Pancreas (tissue), 10 donors: ENCODE data around the gene RALGAPB. TPM values are rescaled to one million over a fixed set of nuclear protein-coding genes. Genes with fewer than 3 reads are reported as not detected.

ENCODE experiments used
- ATAC-seq, 4 donors: fragments of 200-7000 bp; cut with Tn5 transposase; one replicate each; pipeline versions ENCODE4 v1.8.0 to v1.9.1; 2020; ENCODE audit warnings: mild to moderate bottlenecking in 4 of 4, moderate library complexity in 4 of 4
- DNase-seq, 6 donors: peaks; one replicate each; pipeline ENCODE4 v3.0.0-alpha.2; 2020
- FAIRE-seq: peaks from 2 replicates; lab custom pipeline; 2012; peaks lifted over from hg19 to GRCh38; lab: Jason Lieb, UNC
- H3K27ac ChIP-seq, 4 donors: fragments of 200-600 bp; sonication (generic); 1 replicate in 3 of 4; 2 replicates in 1 of 4; pipeline versions ENCODE4 v1.5.0 to v1.8.0; 2020
- H3K27me3 ChIP-seq, 4 donors: fragments of 200-600 bp; one replicate each; pipeline ENCODE4 v1.8.0; 2021
- H3K36me3 ChIP-seq, 3 donors: fragments of 200-600 bp; sonication (generic) in 1 of 3; one replicate each; pipeline versions ENCODE4 v1.5.0 to v1.8.0; 2020 to 2021
- H3K4me1 ChIP-seq, 3 donors: fragments of 200-600 bp; one replicate each; pipeline ENCODE4 v1.8.0; 2021
- H3K4me3 ChIP-seq, 4 donors: fragments of 200-600 bp; sonication (generic) in 2 of 4; one replicate each; pipeline versions ENCODE4 v1.5.0 to v1.8.0; 2020 to 2021
- H3K9me3 ChIP-seq, 4 donors: fragments of 200-600 bp; one replicate each; pipeline ENCODE4 v1.8.0; 2021
- WGBS, 2 donors: extraction: QIAGEN DNeasy Blood & Tissue Kit; methylation state at CpG; one replicate each; pipeline ENCODE4 v1.1.7; 2013; 5-methylcytosine and 5-hydroxymethylcytosine counted together
- intact Hi-C, 3 donors: fragments of 100-400 bp; cut with DNase I; formaldehyde crosslinking; loops; one replicate each; pipeline versions ENCODE4 v1.11.1 to v1.14.2; 2022
- polyA plus RNA-seq, 2 donors: library from polyadenylated mRNA; stranded (reverse); fragments of 200-250 nt; gene quantifications; one replicate each; pipeline ENCODE4 v1.2.3, GENCODE V29; 2013
- total RNA-seq, 6 donors: library from RNA; stranded (reverse); fragmentation: NEBNext Ultra II Directional in 4 of 6; extraction: Animal tissue kit (Norgen Biotek cat#: 25700) in 4 of 6; gene quantifications; one replicate each; pipeline versions ENCODE4 v1.2.1 to v1.2.4, GENCODE V29; 2021 to 2023
- TF ChIP-seq, protein P1 (sequence below), 4 donors: fragments of 200-600 bp; sonication (generic) in 3 of 4; IDR thresholded peaks; one replicate each; pipeline versions ENCODE4 v1.5.0 to v1.8.0; 2021; ENCODE audit warnings: antibody characterized with exemption in 4 of 4
- donor health status: healthy with polysubstance abuse.
- donor health status: DM: no; HTN: no; CAD: no; lungs with moderate emphysema.
- donor health status: DM: no; HTN: no; CAD: no.
- donor health status: control.
- donor health status: control.
- donor health status: Bipolar disorder and iron deficiency.
- donor health status: DM: yes; HTN: yes; CAD: no.
- donor health status: DM: no; HTN: no; CAD: no.
- donor health status: DM: no; HTN: no; CAD: no.
- donor health status: DM: yes; HTN: yes; CAD: no.

RALGAPB gene
- total and polyA plus RNA-seq, 8 donors = 6.5 to 19.0 (median 11.3) TPM

DNA sequence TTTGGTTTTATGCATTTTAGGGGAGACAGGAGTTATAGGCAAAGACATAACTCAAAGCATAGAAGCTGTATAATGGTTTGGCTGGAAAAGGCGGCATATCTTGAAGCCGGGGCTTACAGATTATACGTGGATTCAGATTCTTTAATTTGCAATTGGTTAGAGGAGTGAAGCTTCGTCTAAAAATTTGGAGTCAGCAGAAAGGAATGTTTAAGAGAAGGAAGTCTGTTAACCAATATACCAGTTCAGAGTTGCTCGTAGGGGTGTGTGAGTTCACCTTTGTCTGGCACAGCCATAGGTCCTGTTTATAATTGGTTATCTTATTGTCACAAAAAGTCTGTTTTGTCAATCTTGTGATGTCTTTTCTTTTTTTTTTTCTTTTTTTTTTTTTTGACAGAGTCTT lies 137.9 kb downstream of the RALGAPB start:
- no peak overlapping the region for H3K4me3 ChIP-seq
- H3K27ac ChIP-seq = no peak overlapping the region
- WGBS, 2 donors = 57 to 60% methylated on average over 5 of the region's 5 CpGs
- ATAC-seq = no peak
- H3K9me3 ChIP-seq = no peaks in the 10 kb centered on the region
- DNase-seq = no peak
- no peaks in the 10 kb centered on the region for H3K4me1 ChIP-seq
- no peaks in the 10 kb centered on the region for H3K27me3 ChIP-seq
- no peak for FAIRE-seq
- TF ChIP-seq, protein P1, sequence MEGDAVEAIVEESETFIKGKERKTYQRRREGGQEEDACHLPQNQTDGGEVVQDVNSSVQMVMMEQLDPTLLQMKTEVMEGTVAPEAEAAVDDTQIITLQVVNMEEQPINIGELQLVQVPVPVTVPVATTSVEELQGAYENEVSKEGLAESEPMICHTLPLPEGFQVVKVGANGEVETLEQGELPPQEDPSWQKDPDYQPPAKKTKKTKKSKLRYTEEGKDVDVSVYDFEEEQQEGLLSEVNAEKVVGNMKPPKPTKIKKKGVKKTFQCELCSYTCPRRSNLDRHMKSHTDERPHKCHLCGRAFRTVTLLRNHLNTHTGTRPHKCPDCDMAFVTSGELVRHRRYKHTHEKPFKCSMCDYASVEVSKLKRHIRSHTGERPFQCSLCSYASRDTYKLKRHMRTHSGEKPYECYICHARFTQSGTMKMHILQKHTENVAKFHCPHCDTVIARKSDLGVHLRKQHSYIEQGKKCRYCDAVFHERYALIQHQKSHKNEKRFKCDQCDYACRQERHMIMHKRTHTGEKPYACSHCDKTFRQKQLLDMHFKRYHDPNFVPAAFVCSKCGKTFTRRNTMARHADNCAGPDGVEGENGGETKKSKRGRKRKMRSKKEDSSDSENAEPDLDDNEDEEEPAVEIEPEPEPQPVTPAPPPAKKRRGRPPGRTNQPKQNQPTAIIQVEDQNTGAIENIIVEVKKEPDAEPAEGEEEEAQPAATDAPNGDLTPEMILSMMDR (IDR thresholded peaks at IDR 0.05) = no peak
- intact Hi-C loops = no loop called here
- no peaks in the 10 kb centered on the region for H3K36me3 ChIP-seq

DNA sequence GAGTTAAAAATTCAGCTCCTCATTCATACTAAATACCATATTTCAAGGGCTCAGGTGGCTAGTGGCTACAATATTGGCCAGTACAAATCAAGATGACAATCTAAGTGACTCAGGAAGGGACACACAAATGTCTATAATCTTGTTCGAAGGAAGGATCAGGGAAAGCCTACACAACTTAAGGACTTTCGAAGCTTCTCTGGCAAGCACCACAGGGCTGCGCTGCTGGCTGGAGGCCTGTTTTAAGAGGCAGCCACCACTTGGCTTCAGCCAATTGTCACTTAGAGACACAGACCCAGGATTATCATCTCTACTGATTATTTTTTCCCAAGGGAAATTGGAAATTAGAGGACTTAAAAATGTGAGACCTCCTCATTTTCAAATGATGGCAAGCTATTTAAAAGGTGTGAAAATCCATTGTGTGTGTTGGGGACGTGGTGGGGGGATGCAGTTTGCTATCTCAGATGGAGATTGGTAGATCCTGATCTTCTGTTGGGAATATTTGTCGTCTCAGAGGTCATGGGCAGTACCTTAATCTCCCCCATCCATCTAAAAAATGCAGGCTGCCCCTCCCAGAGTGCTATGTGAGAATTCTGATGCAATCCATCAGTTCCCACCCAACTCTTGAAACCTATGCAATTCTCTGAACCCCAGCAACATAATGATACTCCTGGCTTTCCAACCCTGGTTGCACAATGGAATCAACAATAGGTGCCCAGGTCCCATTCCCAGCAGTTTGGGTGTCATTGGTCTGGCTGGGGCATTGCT lies 140.3 kb downstream of the RALGAPB start:
- no peaks in the 10 kb centered on the region for H3K36me3 ChIP-seq
- FAIRE-seq = no peak
- no peaks in the 10 kb centered on the region for H3K27me3 ChIP-seq
- 48 to 68% methylated on average over 5 of the region's 5 CpGs for WGBS, 2 donors
- no peaks in the 10 kb centered on the region for H3K4me1 ChIP-seq
- TF ChIP-seq, protein P1 (IDR thresholded peaks at IDR 0.05) = no peak
- no peak for ATAC-seq
- no peak overlapping the region for H3K27ac ChIP-seq
- H3K4me3 ChIP-seq = no peak overlapping the region
- DNase-seq = no peak
- intact Hi-C loops = no loop called here
- H3K9me3 ChIP-seq = no peaks in the 10 kb centered on the region

DNA sequence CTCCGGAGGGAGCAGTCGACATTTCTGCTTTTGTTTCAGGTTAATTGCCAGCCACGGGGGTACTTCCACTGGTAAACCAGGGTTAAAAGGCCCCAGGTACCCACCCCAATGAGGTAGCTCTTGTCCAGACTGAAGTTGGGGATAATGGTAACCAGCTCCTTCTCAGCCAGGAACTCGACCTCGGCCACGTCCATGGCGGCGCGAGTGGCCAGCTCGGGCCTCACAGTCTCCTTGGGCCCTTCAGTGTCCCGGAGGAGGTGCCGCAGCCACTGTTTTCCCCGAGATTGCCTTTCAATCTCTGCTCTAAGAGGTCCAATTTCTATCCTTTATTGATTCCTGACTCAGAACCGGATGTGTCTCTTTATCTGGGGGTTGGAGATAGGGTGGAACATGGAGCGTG lies 142.6 kb downstream of the RALGAPB start:
- DNase-seq = no peak
- Histone ChIP-seq H3K27me3 (no peaks in the 10 kb centered on the region), H3K9me3 (no peaks in the 10 kb centered on the region), H3K27ac (no peak overlapping the region), H3K36me3 (no peaks in the 10 kb centered on the region), H3K4me1 (no peaks in the 10 kb centered on the region), H3K4me3 (no peak overlapping the region)
- TF ChIP-seq, protein P1 (IDR thresholded peaks at IDR 0.05) = no peak
- 75 to 80% methylated on average over 15 of the region's 15 CpGs for whole genome bisulfite sequencing, 2 donors
- intact Hi-C loops = no loop called here
- no peak for FAIRE-seq
- ATAC-seq = no peak

DNA sequence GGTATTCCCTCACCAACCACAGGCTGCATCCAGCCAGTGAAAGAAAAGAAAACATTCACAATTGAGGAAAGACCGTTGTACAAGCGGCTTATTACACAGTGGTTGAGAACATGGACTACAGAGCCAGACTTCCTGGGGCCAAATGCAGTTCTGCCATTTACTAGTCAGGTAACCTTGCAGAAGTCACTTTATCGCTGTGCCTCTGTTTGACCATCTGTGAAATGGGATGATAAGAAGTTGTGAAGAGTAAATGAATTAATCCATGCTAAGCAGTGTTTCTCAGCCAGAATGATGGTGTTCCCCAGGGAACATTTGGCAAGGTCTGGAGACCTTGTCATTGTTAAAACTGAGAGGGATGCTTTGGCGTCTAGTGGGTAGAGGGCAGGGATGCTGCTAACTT lies 143.8 kb downstream of the RALGAPB start:
- no peaks in the 10 kb centered on the region for H3K4me1 ChIP-seq
- 73 to 91% methylated on average over 4 of the region's 4 CpGs for WGBS, 2 donors
- TF ChIP-seq, protein P1 (IDR thresholded peaks at IDR 0.05) = no peak
- no peak overlapping the region for H3K4me3 ChIP-seq
- H3K27ac ChIP-seq = no peak overlapping the region
- DNase-seq (no peak), FAIRE-seq (no peak), ATAC-seq (no peak)
- no peaks in the 10 kb centered on the region for H3K9me3 ChIP-seq
- intact Hi-C loops = no loop called here
- no peaks in the 10 kb centered on the region for H3K36me3 ChIP-seq
- H3K27me3 ChIP-seq = no peaks in the 10 kb centered on the region
